ENCODE measurements around the gene AKNAD1.
"Not testable (repeated sequence)": the region's sequence is repeated elsewhere in the genome, so short reads cannot be mapped to it uniquely, and the experiment has no call there.

The AKNAD1 gene

GRCh38 chr1:108781575-108781944 is 75.3 kb downstream of the AKNAD1 start:
- DNase-seq = not testable (repeated sequence)

GRCh38 chr1:108780937-108781574 is 75.8 kb downstream of the AKNAD1 start:
- no peak for DNase-seq

GRCh38 chr1:108779455-108779854 is 77.4 kb downstream of the AKNAD1 start:
- no peak for DNase-seq

GRCh38 chr1:108777839-108778238 is 79.1 kb downstream of the AKNAD1 start:
- DNase-seq = no peak

- DNase-seq = no peak
Measured at GRCh38 chr1:108767708-108768107, 89.2 kb downstream of the AKNAD1 start.

- no peak for DNase-seq
Measured at GRCh38 chr1:108767115-108767514, 89.8 kb downstream of the AKNAD1 start.

Data from stimulated activated CD4-positive, alpha-beta T cell treated with anti-CD3 and anti-CD28 coated beads, Interleukin-15, amount 100 ng/mL, for 24 hours (primary cell).